ENCODE results near the gene PACRG. TPM values are rescaled to one million over a fixed set of nuclear protein-coding genes. Genes with fewer than 3 reads are reported as not detected.

PACRG gene
- polyA plus RNA-seq, 3 donors: not detected

DNA sequence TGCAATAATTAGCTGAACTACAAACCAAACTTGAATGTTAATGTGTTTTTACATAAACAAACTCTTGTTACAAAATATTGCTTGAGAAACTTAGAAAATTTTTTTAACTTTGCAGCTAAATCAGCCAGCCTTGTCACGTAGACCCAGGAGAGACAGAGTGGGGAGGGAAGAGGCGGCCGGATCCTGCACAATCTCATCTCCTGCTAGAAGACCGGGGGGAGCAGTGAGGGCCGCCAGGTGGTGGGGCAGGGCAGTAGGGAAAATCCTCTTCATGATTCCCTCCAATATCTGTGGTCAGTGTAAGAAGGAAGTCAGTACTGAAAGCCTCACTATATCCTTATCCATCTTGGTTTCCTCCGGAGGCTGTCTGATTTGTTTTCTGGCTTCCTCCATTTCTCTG, 193.3 kb downstream of the PACRG start:
- Histone ChIP-seq H3K4me1 (ENCODE audit: control insufficient read depth in 1 of 2, insufficient read depth in 2 of 2, low read length in 2 of 2) (no peaks in the 10 kb centered on the region), H3K36me3 (replicated peaks in 1 of 2; ENCODE audit: control insufficient read depth in 1 of 2, insufficient read depth in 2 of 2, low read length in 2 of 2) (no peaks in the 10 kb centered on the region)
- H3K36me3 Mint-ChIP-seq: no peaks in the 10 kb centered on the region

DNA sequence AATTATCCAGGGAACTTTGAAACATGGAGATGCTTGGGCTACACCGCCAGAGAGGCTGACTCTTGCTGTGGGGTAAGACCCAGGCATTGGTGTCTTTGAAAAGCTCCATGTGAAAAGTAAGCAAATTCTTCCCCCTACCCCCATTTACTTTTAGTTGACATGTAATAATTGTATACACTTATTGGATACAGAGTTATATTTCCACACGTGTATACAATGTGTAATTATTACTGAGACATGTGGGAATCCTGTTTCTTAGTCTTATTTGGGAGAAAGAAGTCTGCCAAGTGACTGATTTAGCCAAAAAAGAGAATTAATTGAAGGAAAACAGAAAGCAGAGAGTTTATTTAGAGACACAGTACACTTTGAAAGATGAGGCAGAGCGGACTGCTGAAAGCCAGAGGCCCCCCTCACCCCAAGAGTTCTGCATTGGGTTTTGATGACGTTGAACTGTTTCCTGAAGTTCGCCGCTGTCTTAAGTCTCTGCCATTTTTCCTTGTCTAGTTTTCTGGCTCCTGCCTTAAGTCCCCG, 193.8 kb downstream of the PACRG start:
- no peak overlapping the region for H3K27ac Mint-ChIP-seq
- Histone ChIP-seq H3K36me3 (replicated peaks in 1 of 2; ENCODE audit: control insufficient read depth in 1 of 2, insufficient read depth in 2 of 2, low read length in 2 of 2) (no peaks in the 10 kb centered on the region), H4K20me1 (ENCODE audit: insufficient read depth, low read length) (no peaks in the 10 kb centered on the region), H2AFZ (ENCODE audit: insufficient read depth, low read depth, low read length, poor library complexity, severe bottlenecking) (no peak overlapping the region), H3K9me3 (replicated peaks in 1 of 2; ENCODE audit: control insufficient read depth in 1 of 2, insufficient read depth in 1 of 2, low read length in 2 of 2) (peaks cover 0 to 6% of the 10 kb centered on the region in 2 donors), H3K4me3 (replicated peaks in 1 of 3; ENCODE audit: low read depth in 2 of 3, low read length in 3 of 3) (no peak overlapping the region), H3K4me2 (replicated peaks; ENCODE audit: extremely low read depth, low read length, poor library complexity, severe bottlenecking) (no peak overlapping the region), H3K4me1 (ENCODE audit: control insufficient read depth in 1 of 2, insufficient read depth in 2 of 2, low read length in 2 of 2) (no peaks in the 10 kb centered on the region), H3K27me3 (ENCODE audit: control insufficient read depth in 2 of 2, insufficient read depth in 2 of 2, low read length in 2 of 2) (no peaks in the 10 kb centered on the region), H3K27ac (ENCODE audit: low read depth in 1 of 2, low read length in 2 of 2) (no peak overlapping the region), H3K9ac (ENCODE audit: insufficient read depth, low read length, poor library complexity, severe bottlenecking) (no peak overlapping the region), H3K79me2 (ENCODE audit: insufficient read depth, low read length) (no peaks in the 10 kb centered on the region)
- TF ChIP-seq, protein P1, sequence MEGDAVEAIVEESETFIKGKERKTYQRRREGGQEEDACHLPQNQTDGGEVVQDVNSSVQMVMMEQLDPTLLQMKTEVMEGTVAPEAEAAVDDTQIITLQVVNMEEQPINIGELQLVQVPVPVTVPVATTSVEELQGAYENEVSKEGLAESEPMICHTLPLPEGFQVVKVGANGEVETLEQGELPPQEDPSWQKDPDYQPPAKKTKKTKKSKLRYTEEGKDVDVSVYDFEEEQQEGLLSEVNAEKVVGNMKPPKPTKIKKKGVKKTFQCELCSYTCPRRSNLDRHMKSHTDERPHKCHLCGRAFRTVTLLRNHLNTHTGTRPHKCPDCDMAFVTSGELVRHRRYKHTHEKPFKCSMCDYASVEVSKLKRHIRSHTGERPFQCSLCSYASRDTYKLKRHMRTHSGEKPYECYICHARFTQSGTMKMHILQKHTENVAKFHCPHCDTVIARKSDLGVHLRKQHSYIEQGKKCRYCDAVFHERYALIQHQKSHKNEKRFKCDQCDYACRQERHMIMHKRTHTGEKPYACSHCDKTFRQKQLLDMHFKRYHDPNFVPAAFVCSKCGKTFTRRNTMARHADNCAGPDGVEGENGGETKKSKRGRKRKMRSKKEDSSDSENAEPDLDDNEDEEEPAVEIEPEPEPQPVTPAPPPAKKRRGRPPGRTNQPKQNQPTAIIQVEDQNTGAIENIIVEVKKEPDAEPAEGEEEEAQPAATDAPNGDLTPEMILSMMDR (IDR thresholded peaks at IDR 0.05): no peak
- H3K36me3 Mint-ChIP-seq: no peaks in the 10 kb centered on the region
- no peak for DNase-seq
- 60% methylated on average over 1 of the region's 7 CpGs for WGBS (ENCODE audit: insufficient coverage)
- H3K27me3 Mint-ChIP-seq (ENCODE audit: low read depth in 3 of 3): no peaks in the 10 kb centered on the region
- H3K4me3 Mint-ChIP-seq: no peak overlapping the region
- H3K9me3 Mint-ChIP-seq: peaks cover 3 to 21% (median 8%) of the 10 kb centered on the region in 7 donors
- no peaks in the 10 kb centered on the region for H3K4me1 Mint-ChIP-seq
- intact Hi-C loops (cut with micrococcal nuclease): loop anchor here in 1 of 2 donors (2.0 kb wide), 1 partner anchor 71 kb away; no protein-coding TSS in a partner anchor

More for the DNA sequence above, 193.3 kb downstream of the PACRG start:
- peaks cover 0 to 6% of the 10 kb centered on the region in 2 donors for H3K9me3 ChIP-seq (replicated peaks in 1 of 2; ENCODE audit: control insufficient read depth in 1 of 2, insufficient read depth in 1 of 2, low read length in 2 of 2)
- no CpG with 5 or more reads among the region's 6 CpGs for WGBS (ENCODE audit: insufficient coverage)
- no peak overlapping the region for H3K9ac ChIP-seq (ENCODE audit: insufficient read depth, low read length, poor library complexity, severe bottlenecking)
- Mint-ChIP-seq H3K27ac (no peak overlapping the region), H3K4me1 (no peaks in the 10 kb centered on the region), H3K4me3 (no peak overlapping the region), H3K27me3 (ENCODE audit: low read depth in 3 of 3) (no peaks in the 10 kb centered on the region), H3K9me3 (peaks cover 3 to 20% (median 8%) of the 10 kb centered on the region in 7 donors)
- H3K4me2 ChIP-seq (replicated peaks; ENCODE audit: extremely low read depth, low read length, poor library complexity, severe bottlenecking): no peak overlapping the region
- H3K27ac ChIP-seq (ENCODE audit: low read depth in 1 of 2, low read length in 2 of 2): no peak overlapping the region
- H2AFZ ChIP-seq (ENCODE audit: insufficient read depth, low read depth, low read length, poor library complexity, severe bottlenecking): no peak overlapping the region
- TF ChIP-seq, protein P1 (IDR thresholded peaks at IDR 0.05): no peak
- no peaks in the 10 kb centered on the region for H3K27me3 ChIP-seq (ENCODE audit: control insufficient read depth in 2 of 2, insufficient read depth in 2 of 2, low read length in 2 of 2)
- H3K79me2 ChIP-seq (ENCODE audit: insufficient read depth, low read length): no peaks in the 10 kb centered on the region
- DNase-seq: no peak
- intact Hi-C loops (cut with micrococcal nuclease): no loop called here
- H3K4me3 ChIP-seq (replicated peaks in 1 of 3; ENCODE audit: low read depth in 2 of 3, low read length in 3 of 3): no peak overlapping the region
- no peaks in the 10 kb centered on the region for H4K20me1 ChIP-seq (ENCODE audit: insufficient read depth, low read length)
